ENCODE data around the gene FAM156B. TPM values are rescaled to one million over a fixed set of nuclear protein-coding genes. Genes with fewer than 3 reads are reported as not detected.

FAM156B gene, protein sequence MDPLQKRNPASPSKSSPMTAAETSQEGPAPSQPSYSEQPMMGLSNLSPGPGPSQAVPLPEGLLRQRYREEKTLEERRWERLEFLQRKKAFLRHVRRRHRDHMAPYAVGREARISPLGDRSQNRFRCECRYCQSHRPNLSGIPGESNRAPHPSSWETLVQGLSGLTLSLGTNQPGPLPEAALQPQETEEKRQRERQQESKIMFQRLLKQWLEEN
- total RNA-seq = 7.2 and 9.9 TPM in 2 replicates

DNA sequence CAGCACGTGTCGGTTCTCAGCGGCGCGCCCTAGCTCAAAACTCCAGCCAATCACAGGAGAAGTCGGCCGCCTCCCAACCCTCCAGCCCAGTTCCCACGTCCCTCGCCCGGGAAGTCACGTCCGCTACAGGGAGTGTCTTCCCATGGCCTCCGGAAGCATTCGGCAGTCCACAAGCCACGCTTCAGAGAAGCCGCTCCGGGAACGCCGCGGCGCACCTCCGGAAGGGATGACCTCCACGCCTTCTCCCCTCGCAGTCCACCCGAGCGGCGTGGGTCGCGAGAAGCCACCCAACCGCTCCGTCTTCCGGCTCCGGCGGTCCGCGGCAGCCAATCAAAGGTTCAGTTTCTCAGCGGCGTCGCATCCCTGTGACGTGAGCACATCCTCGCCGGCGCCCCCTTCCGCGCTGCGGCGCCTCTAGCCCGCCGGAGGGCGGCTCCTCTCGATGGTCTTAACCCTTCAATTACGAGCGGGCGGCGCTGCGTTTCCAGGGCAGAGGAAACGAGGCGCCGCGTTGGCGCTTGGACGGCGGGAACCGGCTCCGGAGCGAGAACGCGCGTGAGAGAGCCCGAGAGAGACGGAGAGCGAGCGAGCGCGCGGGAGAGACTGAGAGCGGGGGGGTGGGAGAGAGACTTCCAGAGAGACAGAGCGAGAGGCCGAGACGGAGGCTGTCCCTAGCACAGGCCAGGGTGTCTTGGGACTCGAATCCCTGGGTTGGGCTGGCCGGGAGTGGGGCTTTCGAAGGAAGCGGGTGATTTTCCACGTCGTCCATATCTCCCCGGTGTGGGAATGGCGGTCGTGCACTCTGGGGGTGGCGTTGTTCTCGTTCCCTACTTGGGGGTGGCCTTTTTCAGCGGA, at the start of gene FAM156B:
FAM156B (plus strand) TSS at position 476 of the 855 bp plus-strand sequence. CDS start 9,896 bp downstream, outside the sequence.

DNA sequence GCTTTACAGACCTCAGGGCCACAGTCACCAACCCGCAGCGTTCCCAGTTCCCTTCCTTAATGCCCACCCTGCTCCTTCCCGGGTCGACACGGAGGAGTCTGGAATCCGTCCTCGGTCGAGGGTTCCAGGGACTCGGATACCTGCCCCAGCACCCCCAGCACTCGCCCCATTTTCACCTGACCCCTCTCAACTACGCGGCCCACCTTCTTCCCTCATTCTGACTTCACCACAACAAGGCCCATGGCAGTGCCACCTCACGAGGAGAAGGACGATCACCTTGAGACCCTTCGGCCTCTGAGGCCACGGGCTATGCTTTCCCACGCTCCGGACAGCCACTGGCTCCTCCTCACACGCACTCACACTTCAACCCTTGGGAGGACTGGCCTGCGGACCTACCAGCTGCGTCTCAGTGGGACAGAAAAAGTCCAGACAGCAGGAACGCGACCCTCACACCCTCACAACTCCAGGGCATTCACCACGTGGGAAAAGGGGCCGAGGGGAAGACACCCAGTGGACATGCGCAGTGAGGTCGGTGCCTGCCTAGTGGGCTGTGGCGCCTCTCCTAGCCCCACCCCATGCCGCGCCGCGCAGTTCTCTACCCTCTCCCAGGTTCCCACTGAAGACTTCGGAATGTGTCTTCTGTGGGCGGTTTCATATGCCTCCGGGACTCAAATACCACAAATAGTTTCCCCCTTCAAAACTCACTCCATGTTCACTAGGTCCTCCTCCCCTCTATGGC, 29.4 kb upstream of the FAM156B start, which contains the start of gene XAGE3:
XAGE3 (minus strand) TSS at position 474 of the 739 bp plus-strand sequence. CDS start 950 bp downstream, outside the sequence.

Other genes with a start within 250 kb of the FAM156B start
- not detected in 2 replicates for gene SSX7, start 242.4 kb upstream of the FAM156B start, total RNA-seq
- gene SSX2, start 190.2 kb upstream of the FAM156B start, total RNA-seq = not detected in 2 replicates
- not detected in 2 replicates for gene SSX2B, start 146.1 kb upstream of the FAM156B start, total RNA-seq
- under 0.01 TPM in 1 of 2 replicates, not detected in the other for gene SPANXN5, start 99.9 kb upstream of the FAM156B start, total RNA-seq
- gene XAGE5, start 86.0 kb upstream of the FAM156B start, total RNA-seq = not detected in 2 replicates
- gene XAGE3, start 29.2 kb upstream of the FAM156B start, total RNA-seq = not detected in 2 replicates
- 4.4 and 6.7 TPM in 2 replicates for gene FAM156A, start 61.2 kb downstream of the FAM156B start, total RNA-seq
- under 0.01 and 0.07 TPM in 2 replicates for gene GPR173, start 151.5 kb downstream of the FAM156B start, total RNA-seq
- 8.8 and 17.8 TPM in 2 replicates for gene TSPYL2, start 185.0 kb downstream of the FAM156B start, total RNA-seq
- 3.8 and 10.0 TPM in 2 replicates for gene KANTR, start 196.8 kb downstream of the FAM156B start, total RNA-seq